ENCODE results near the gene EPGN.

The EPGN gene

GRCh38 chr4:74284053-74284452 lies 24.2 kb upstream of the EPGN start:
- CTCF ChIA-PET = interaction anchor here (1.4 kb wide), 1 partner anchor 55 kb away, joined by 8 read pairs; no protein-coding TSS in a partner anchor
- TF ChIP-seq CTCF (IDR thresholded peaks at IDR 0.05; ENCODE audit: insufficient read depth, low read length, missing control alignments) = no peak
- no peak overlapping the region for H3K4me3 ChIP-seq (ENCODE audit: low read depth, low read length)
- DNase-seq (ENCODE audit: low read depth, low spot score) = peak; percentile 60
- POLR2A ChIA-PET = no interaction called here

DNA sequence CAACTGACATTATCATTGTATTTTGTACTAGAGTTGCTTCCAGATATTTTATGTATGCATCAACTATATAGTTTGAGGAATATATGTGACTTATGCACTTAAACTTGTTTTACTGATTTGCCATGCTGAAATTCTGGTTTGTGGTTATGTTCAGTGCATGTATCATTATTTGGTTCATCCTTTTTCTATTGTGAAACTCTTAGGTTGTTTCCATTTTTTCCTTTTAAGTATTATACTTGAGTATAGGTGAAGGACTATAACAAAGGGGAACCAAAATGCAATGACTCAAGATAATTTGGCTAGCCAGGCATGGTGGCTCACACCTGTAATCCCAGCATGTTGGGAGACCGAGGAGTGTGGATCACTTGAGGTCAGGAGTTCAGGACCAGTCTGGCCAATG lies 21.1 kb upstream of the EPGN start:
- no peak overlapping the region for H3K4me3 ChIP-seq (ENCODE audit: low read depth, low read length)
- CTCF ChIA-PET = no interaction called here
- TF ChIP-seq CTCF (IDR thresholded peaks at IDR 0.05; ENCODE audit: insufficient read depth, low read length, missing control alignments) = no peak
- POLR2A ChIA-PET = no interaction called here
- DNase-seq (ENCODE audit: low read depth, low spot score) = no peak

DNA sequence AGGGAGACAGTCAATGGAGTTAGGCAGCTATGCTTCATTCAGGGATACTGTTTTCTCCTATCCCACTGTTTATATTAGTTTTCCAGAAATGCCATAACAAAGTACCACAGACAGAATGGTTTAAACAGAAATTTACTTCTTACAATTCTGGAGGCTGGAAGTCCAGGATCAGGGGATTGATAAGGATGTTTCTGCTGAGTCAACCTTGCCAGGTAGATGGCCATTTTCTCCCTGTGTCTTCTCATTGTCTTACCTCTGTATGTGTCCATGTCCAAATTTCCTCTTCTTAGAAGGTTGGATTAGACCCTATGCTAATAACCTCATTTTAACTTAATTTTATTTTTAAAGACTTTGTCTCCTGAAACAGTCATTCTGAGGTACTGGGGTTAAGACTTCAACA lies 20.5 kb upstream of the EPGN start:
- no peak for DNase-seq (ENCODE audit: low read depth, low spot score)
- CTCF ChIA-PET = no interaction called here
- TF ChIP-seq CTCF (IDR thresholded peaks at IDR 0.05; ENCODE audit: insufficient read depth, low read length, missing control alignments) = no peak
- POLR2A ChIA-PET = no interaction called here
- H3K4me3 ChIP-seq (ENCODE audit: low read depth, low read length) = no peak overlapping the region

- POLR2A ChIA-PET = no interaction called here
- DNase-seq (ENCODE audit: low read depth, low spot score) = no peak
- no peak for TF ChIP-seq CTCF (IDR thresholded peaks at IDR 0.05; ENCODE audit: insufficient read depth, low read length, missing control alignments)
- H3K4me3 ChIP-seq (ENCODE audit: low read depth, low read length) = no peak overlapping the region
- CTCF ChIA-PET = interaction anchor here (1.0 to 3.0 kb wide), 2 partner anchors 29 to 102 kb away, joined by 3 to 12 read pairs; no protein-coding TSS in a partner anchor
Observed at GRCh38 chr4:74291471-74291870, 16.8 kb upstream of the EPGN start.

DNA sequence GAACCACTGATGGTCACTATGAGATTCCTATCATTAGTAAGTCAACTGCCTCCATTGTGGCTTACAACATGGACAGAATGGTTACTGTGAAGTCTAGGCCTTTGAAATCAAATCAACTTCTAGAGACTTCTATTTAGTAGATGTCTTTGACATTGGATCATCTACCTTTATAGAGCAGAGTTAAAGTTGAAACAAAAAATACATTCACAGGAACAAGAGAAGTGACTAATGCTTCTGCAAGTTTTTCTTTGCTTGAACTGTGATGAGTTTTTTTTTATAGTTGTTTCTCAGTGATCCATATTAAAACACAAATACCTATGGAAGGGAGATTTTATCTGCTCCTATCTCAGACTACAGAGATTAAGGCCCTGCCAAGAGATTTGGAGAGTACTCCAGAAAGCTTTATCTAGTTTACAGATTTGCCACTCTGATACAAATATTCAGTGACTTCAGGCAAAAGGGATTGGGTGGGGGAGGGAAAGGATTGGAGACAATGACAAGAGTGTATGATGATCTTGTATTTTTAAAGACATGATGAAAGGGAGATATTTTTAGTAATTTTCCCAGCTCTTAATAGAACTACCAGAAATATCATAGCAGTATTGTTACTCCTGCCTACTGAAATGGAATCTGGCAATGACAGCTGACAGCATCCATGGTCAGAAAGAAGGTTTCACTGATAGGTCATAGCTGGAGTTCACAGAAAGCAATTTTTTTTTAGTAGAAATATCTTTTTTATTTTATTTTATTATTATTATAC lies 16.0 kb upstream of the EPGN start:
- TF ChIP-seq CTCF (IDR thresholded peaks at IDR 0.05; ENCODE audit: insufficient read depth, low read length, missing control alignments) = no peak
- ChIA-PET CTCF (interaction anchor here (1.0 to 3.0 kb wide), 2 partner anchors 103 to 112 kb away, joined by 3 to 12 read pairs; no protein-coding TSS in a partner anchor), POLR2A (no interaction called here)
- no peak for DNase-seq (ENCODE audit: low read depth, low spot score)
- no peak overlapping the region for H3K4me3 ChIP-seq (ENCODE audit: low read depth, low read length)

DNA sequence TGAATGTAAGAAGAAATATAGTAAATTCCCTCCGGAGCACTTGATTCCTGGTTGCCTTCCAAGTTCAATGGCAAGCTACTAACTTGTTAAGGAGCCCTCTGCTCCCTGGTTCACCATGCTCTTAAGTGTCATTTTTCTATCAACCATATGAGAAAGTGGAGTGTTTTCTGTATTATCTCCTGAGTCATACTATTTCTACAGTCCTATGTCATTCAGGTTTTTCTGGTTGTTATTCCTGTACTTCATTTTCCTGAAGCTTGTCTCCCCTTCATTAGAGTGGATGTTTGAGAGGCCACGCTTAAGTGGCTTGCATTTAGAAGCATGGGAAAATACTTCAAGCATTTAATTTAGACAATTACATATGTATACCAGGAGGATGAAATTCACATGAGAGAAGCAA lies 14.7 kb upstream of the EPGN start:
- POLR2A ChIA-PET = no interaction called here
- H3K4me3 ChIP-seq (ENCODE audit: low read depth, low read length) = no peak overlapping the region
- DNase-seq (ENCODE audit: low read depth, low spot score) = no peak
- CTCF ChIA-PET = interaction anchor here (1.0 to 3.0 kb wide), 2 partner anchors 104 to 114 kb away, joined by 3 to 12 read pairs; no protein-coding TSS in a partner anchor
- TF ChIP-seq CTCF (IDR thresholded peaks at IDR 0.05; ENCODE audit: insufficient read depth, low read length, missing control alignments) = no peak
